CD8-positive, alpha-beta memory T cell (primary cell): Measurements from ENCODE around the gene FAM210B. TPM values are rescaled to one million over a fixed set of nuclear protein-coding genes. Genes with fewer than 3 reads are reported as not detected.
A peak's percentile ranks its signal among the peaks of the same experiment; 100 is the strongest.
"Not testable (repeated sequence)": the region's sequence is repeated elsewhere in the genome, so short reads cannot be mapped to it uniquely, and the experiment has no call there.

Experiments
- CTCF ChIA-PET: fragments of 350-600 bp; sonication (Branson Sonifier 250); formaldehyde crosslinking; loops from one replicate; lab custom pipeline; 2021; ENCODE audit warnings: antibody characterized with exemption; lab: Charles Lee
- POLR2A ChIA-PET: fragments of 350-600 bp; sonication (Branson Sonifier 250); formaldehyde crosslinking; loops from one replicate; lab custom pipeline; 2021; ENCODE audit warnings: antibody characterized with exemption; lab: Charles Lee
- DNase-seq, 5 donors: peaks; one replicate each; pipeline versions ENCODE4 v3.0.0 to v3.0.0-alpha.2; 2020 to 2022; ENCODE audit warnings: mixed read lengths in 1 of 5
- H3K27ac ChIP-seq: one replicate; pipeline ENCODE4 v1.7.0; 2013; ENCODE audit warnings: low read depth, mild to moderate bottlenecking, low read length, moderate library complexity
- H3K27me3 ChIP-seq: 2 replicates; pipeline ENCODE4 v1.7.0; 2013; ENCODE audit warnings: low read length, mild to moderate bottlenecking; ENCODE audit not compliant: insufficient read depth, poor library complexity, severe bottlenecking
- H3K36me3 ChIP-seq: 2 replicates; pipeline ENCODE4 v1.7.0; 2013; ENCODE audit warnings: mild to moderate bottlenecking, low read length, moderate library complexity; ENCODE audit not compliant: insufficient read depth
- H3K4me1 ChIP-seq: 2 replicates; pipeline ENCODE4 v1.7.0; 2013; ENCODE audit warnings: mild to moderate bottlenecking, low read length, moderate library complexity; ENCODE audit not compliant: insufficient read depth
- H3K4me3 ChIP-seq: 2 replicates; pipeline ENCODE4 v1.7.0; 2013; ENCODE audit warnings: mild to moderate bottlenecking, low read length
- H3K9me3 ChIP-seq: 2 replicates; pipeline ENCODE4 v1.7.0; 2013; ENCODE audit warnings: mild to moderate bottlenecking, low read length
- H3K27ac Mint-ChIP-seq, 8 donors: one replicate each; pipeline ENCODE4 v1.8.0; 2020 to 2021; ENCODE audit warnings: mixed read lengths in 8 of 8, mild to moderate bottlenecking in 6 of 8, inconsistent platforms in 3 of 8, moderate library complexity in 3 of 8
- H3K27me3 Mint-ChIP-seq, 2 donors: one replicate each; pipeline ENCODE4 v1.8.0; 2020 to 2021; ENCODE audit warnings: mixed read lengths in 2 of 2, mild to moderate bottlenecking in 1 of 2, moderate library complexity in 1 of 2
- H3K36me3 Mint-ChIP-seq, 3 donors: one replicate each; pipeline ENCODE4 v1.8.0; 2020 to 2021; ENCODE audit warnings: mixed read lengths in 3 of 3, inconsistent platforms in 1 of 3, mild to moderate bottlenecking in 1 of 3
- H3K4me1 Mint-ChIP-seq, 3 donors: one replicate each; pipeline ENCODE4 v1.8.0; 2020 to 2021; ENCODE audit warnings: mixed read lengths in 3 of 3, inconsistent platforms in 1 of 3, mild to moderate bottlenecking in 1 of 3
- H3K4me3 Mint-ChIP-seq, 7 donors: one replicate each; pipeline ENCODE4 v1.8.0; 2020 to 2021; ENCODE audit warnings: mixed read lengths in 7 of 7, mild to moderate bottlenecking in 6 of 7, moderate library complexity in 4 of 7, inconsistent platforms in 2 of 7
- H3K9me3 Mint-ChIP-seq, 5 donors: one replicate each; pipeline ENCODE4 v1.8.0; 2020 to 2022; ENCODE audit warnings: mixed read lengths in 5 of 5, mild to moderate bottlenecking in 3 of 5, moderate library complexity in 2 of 5, inconsistent platforms in 1 of 5
- polyA plus RNA-seq: library from polyadenylated mRNA; unstranded; fragments of 300-500 nt; fragmentation: Illumina TruSeq; gene quantifications from one replicate; pipeline ENCODE4 v1.2.3, GENCODE V29; 2021
- total RNA-seq, 2 experiments: library from RNA; stranded (reverse); gene quantifications; one replicate each; pipeline ENCODE4 v1.2.3, GENCODE V29; 2021

FAM210B gene
- total and polyA plus RNA-seq, 3 experiments from 2014 or later: 6.3 to 31.8 (median 6.7) TPM

DNA sequence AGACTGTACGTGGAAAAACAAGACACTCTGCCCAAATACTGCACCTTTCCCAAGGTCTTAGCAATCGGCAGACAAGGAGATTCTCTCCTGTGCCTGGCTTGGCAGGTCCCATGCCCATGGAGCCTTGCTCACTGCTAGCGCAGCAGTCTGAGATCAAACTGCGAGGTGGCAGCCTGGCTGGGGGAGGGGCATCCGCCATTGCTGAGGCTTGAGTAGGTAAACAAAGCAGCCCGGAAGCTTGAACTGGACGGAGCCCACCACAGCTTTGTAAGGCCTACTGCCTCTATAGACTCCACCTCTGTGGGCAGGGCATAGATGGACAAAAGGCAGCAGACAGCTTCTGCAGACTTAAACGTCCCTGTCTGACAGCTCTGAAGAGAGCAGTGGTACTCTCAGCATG lies 22.1 kb upstream of the FAM210B start:
- CTCF ChIA-PET: not testable (repeated sequence)

DNA sequence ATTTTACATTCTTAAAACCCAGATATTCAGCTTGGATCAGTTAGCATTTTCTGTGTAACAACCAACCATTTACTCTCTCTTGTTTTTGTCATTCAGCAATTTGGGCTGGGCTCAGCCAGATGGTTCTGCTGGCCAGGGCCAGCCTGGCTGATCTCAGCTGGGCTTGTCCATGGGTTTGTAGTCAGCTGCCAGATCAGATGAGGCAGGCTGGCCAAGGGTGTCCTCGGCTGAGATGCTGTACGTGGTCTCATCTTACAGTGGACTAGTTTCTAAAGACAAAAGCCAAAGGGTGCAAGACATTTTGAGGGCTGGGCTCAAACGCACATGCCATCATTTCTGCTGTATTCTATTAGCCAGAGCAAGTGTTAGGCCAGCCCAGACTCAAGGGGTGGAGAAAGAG lies 16.0 kb upstream of the FAM210B start:
- POLR2A ChIA-PET: no interaction called here
- peaks cover 7 to 13% (median 8%) of the 10 kb centered on the region in 3 donors for H3K4me1 Mint-ChIP-seq
- peak overlapping the region in 1 of 7 donors; percentile 5 for H3K4me3 Mint-ChIP-seq
- H3K4me1 ChIP-seq: no peaks in the 10 kb centered on the region
- H3K36me3 Mint-ChIP-seq: no peaks in the 10 kb centered on the region
- no peak overlapping the region for H3K27ac Mint-ChIP-seq
- peaks cover 45 to 79% of the 10 kb centered on the region in 2 donors for H3K27me3 Mint-ChIP-seq
- no peak for DNase-seq
- H3K4me3 ChIP-seq: no peak overlapping the region
- H3K27ac ChIP-seq: no peak overlapping the region
- H3K9me3 ChIP-seq: no peaks in the 10 kb centered on the region
- CTCF ChIA-PET: interaction anchor here (1.4 to 1.5 kb wide), 2 partner anchors 11 to 41 kb away, joined by 3 read pairs; no protein-coding TSS in a partner anchor
- H3K27me3 ChIP-seq: peaks cover 19% of the 10 kb centered on the region
- H3K9me3 Mint-ChIP-seq: no peaks in the 10 kb centered on the region
- H3K36me3 ChIP-seq: no peaks in the 10 kb centered on the region

More for the DNA sequence above, 22.1 kb upstream of the FAM210B start:
- H3K4me3 Mint-ChIP-seq, H3K36me3 Mint-ChIP-seq, H3K9me3 Mint-ChIP-seq, H3K27ac ChIP-seq, H3K9me3 ChIP-seq, H3K27ac Mint-ChIP-seq, H3K4me1 Mint-ChIP-seq, H3K4me3 ChIP-seq, H3K36me3 ChIP-seq, H3K27me3 ChIP-seq, POLR2A ChIA-PET, DNase-seq, H3K4me1 ChIP-seq: not testable (repeated sequence)
- H3K27me3 Mint-ChIP-seq: peaks cover 28 to 56% of the 10 kb centered on the region in 2 donors

DNA sequence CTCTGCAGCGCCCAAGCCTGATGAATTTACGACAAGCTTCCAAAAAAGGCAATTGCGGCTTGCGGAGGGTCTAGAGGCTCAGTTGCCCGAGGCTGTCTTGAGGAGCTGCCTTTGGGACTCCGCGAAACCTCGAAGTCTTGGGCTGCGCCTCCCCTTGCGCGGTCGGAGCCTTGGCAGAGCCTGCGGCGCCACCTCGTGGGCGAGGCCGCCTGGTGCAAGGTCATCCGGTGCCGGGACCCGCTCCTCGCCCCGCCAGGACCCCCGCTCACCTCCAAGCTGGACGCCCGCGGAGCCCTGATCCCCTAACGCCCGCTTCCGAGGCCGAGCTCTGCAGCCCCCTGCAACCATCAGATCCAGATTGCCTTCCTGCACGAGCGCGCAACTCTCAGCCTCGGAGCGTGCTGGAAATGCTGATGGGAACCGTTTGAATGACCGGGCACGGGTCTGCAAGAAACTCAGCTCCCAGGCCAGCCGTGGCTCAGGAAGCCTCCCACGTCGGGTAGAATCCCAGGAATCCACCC lies 14.9 kb upstream of the FAM210B start:
- H3K4me3 Mint-ChIP-seq: peak overlapping the region in 1 of 7 donors; percentile 38
- Histone ChIP-seq H3K27ac (no peak overlapping the region), H3K4me3 (no peak overlapping the region), H3K27me3 (peaks cover 19% of the 10 kb centered on the region), H3K4me1 (no peaks in the 10 kb centered on the region), H3K36me3 (no peaks in the 10 kb centered on the region), H3K9me3 (no peaks in the 10 kb centered on the region)
- H3K4me1 Mint-ChIP-seq: peaks cover 7 to 21% (median 8%) of the 10 kb centered on the region in 3 donors
- ChIA-PET POLR2A (no interaction called here), CTCF (interaction anchor here (1.5 kb wide), 1 partner anchor 40 kb away, joined by 3 read pairs; no protein-coding TSS in a partner anchor)
- no peaks in the 10 kb centered on the region for H3K9me3 Mint-ChIP-seq
- peaks cover 38 to 81% of the 10 kb centered on the region in 2 donors for H3K27me3 Mint-ChIP-seq
- peak in 1 of 5 donors; percentile 21 for DNase-seq
- H3K36me3 Mint-ChIP-seq: no peaks in the 10 kb centered on the region
- no peak overlapping the region for H3K27ac Mint-ChIP-seq

DNA sequence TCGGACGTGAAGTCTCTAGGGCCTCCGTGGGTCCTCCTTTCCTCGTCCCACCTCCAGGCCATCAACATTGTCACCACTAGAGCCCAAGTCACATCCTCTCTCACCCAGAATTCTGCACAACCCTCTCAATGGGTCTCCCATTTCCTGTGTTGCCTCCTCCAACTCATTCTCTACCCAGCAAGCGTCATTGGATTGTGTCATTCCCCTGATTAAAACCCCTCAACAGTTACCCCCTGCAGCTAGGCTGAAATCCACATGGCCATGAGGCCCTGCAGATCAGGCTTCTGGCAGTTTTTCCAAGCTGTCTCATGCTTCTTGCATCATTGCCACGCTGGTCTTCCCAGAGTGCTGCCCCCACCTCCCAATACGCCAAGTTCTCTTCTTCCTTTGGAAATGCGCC lies 12.9 kb upstream of the FAM210B start:
- Mint-ChIP-seq H3K4me3 (no peak overlapping the region), H3K36me3 (no peaks in the 10 kb centered on the region), H3K4me1 (peaks cover 7 to 21% (median 8%) of the 10 kb centered on the region in 3 donors), H3K27ac (no peak overlapping the region), H3K27me3 (peaks cover 36 to 67% of the 10 kb centered on the region in 2 donors), H3K9me3 (no peaks in the 10 kb centered on the region)
- Histone ChIP-seq H3K27ac (no peak overlapping the region), H3K36me3 (no peaks in the 10 kb centered on the region), H3K4me1 (no peaks in the 10 kb centered on the region), H3K9me3 (no peaks in the 10 kb centered on the region), H3K4me3 (no peak overlapping the region), H3K27me3 (peaks cover 19% of the 10 kb centered on the region)
- no peak for DNase-seq
- ChIA-PET CTCF (no interaction called here), POLR2A (no interaction called here)

DNA sequence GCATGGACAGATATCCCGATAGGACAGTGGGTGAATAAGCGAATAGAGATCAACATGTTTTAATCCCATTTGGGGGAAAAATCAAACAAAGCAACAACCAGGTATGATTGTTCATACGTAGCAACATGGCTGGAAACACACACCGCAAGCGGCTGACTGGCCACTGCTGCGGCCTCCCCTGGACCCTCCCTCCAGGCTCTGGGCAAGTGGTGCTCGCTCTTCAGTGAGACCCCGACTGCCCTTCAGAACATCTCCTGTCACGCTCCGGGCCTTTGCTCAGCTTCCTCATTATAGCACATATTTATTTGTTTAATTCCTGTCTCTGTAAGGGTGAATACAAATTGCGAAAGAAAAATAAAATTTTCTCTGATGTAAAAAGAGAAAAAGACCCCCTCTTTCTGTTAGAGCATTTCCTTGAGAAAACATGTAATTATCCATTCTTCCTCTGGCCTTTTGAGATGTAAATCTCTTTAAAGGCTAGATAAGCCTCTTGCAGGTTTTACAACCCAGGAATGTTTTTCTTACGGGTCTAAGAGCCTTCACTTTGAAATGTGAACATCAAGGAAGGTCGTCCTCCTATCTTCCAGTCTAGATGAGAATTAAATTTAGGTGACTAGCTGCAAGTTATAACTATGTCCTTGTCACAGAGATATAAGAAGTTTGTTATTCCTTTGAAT lies 11.0 kb upstream of the FAM210B start:
- H3K36me3 Mint-ChIP-seq: no peaks in the 10 kb centered on the region
- Histone ChIP-seq H3K4me3 (no peak overlapping the region), H3K4me1 (no peaks in the 10 kb centered on the region), H3K27me3 (peaks cover 16% of the 10 kb centered on the region), H3K36me3 (no peaks in the 10 kb centered on the region), H3K9me3 (no peaks in the 10 kb centered on the region), H3K27ac (no peak overlapping the region)
- H3K27me3 Mint-ChIP-seq: peaks cover 32 to 56% of the 10 kb centered on the region in 2 donors
- H3K4me1 Mint-ChIP-seq: peaks cover 7 to 21% (median 8%) of the 10 kb centered on the region in 3 donors
- no peak overlapping the region for H3K27ac Mint-ChIP-seq
- DNase-seq: no peak
- CTCF ChIA-PET: no interaction called here
- POLR2A ChIA-PET: no interaction called here
- H3K9me3 Mint-ChIP-seq: no peaks in the 10 kb centered on the region
- H3K4me3 Mint-ChIP-seq: no peak overlapping the region

DNA sequence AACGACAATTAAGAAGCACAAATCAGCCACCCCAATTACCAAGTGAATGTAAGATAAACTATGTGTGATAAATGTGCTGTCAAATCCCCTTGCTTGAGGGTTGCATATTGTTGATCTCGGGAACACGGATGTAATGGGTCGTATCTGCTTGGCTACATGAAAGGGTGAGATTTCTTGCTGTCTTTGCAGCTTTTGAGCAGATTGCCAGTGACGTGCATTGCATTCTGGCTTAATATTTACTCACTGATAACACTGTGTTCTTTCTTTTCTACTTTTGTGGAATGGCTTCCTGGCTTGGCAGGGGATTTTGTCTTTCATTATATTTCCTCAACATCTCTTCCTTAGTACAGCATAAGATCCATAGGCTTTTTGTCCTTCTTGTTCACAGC lies 10.5 kb upstream of the FAM210B start:
- no peak overlapping the region for H3K4me3 Mint-ChIP-seq
- no peaks in the 10 kb centered on the region for H3K36me3 ChIP-seq
- DNase-seq: no peak
- H3K27me3 ChIP-seq: peaks cover 10% of the 10 kb centered on the region
- peaks cover 7 to 19% (median 7%) of the 10 kb centered on the region in 3 donors for H3K4me1 Mint-ChIP-seq
- ChIA-PET POLR2A (interaction anchor here (0.5 to 0.7 kb wide), 2 partner anchors 32 to 103 kb away, joined by 3 to 4 read pairs; no protein-coding TSS in a partner anchor), CTCF (no interaction called here)
- H3K27ac Mint-ChIP-seq: no peak overlapping the region
- no peaks in the 10 kb centered on the region for H3K9me3 ChIP-seq
- no peak overlapping the region for H3K4me3 ChIP-seq
- H3K4me1 ChIP-seq: no peaks in the 10 kb centered on the region
- H3K27ac ChIP-seq: no peak overlapping the region
- H3K9me3 Mint-ChIP-seq: no peaks in the 10 kb centered on the region
- peaks cover 28 to 50% of the 10 kb centered on the region in 2 donors for H3K27me3 Mint-ChIP-seq
- no peaks in the 10 kb centered on the region for H3K36me3 Mint-ChIP-seq

DNA sequence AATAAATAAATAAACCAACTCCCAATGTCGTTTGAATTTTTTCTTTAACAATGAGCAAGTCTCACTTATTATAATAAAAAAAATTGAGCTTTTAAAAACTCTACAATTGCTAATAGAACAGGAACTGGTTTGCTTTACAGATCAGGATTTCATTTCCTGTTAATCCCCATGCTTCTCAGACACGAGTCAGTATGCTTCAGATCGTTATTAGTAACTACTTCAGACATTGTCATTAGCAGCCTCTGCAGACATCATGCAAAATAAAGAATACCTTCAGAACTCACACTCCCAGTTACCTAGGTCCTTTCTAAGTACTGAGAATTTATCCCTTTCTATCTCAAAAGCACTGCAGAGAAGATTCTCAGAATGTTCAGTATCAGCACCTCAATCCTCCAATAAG lies 10.0 kb upstream of the FAM210B start:
- Mint-ChIP-seq H3K36me3 (no peaks in the 10 kb centered on the region), H3K4me1 (peaks cover 3 to 14% (median 4%) of the 10 kb centered on the region in 3 donors), H3K27me3 (peaks cover 28 to 46% of the 10 kb centered on the region in 2 donors), H3K27ac (no peak overlapping the region), H3K9me3 (no peaks in the 10 kb centered on the region), H3K4me3 (no peak overlapping the region)
- ChIA-PET CTCF (no interaction called here), POLR2A (interaction anchor here (0.5 to 0.7 kb wide), 2 partner anchors 31 to 103 kb away, joined by 3 to 4 read pairs; no protein-coding TSS in a partner anchor)
- no peak overlapping the region for H3K27ac ChIP-seq
- H3K36me3 ChIP-seq: no peaks in the 10 kb centered on the region
- no peaks in the 10 kb centered on the region for H3K9me3 ChIP-seq
- H3K27me3 ChIP-seq: peaks cover 6% of the 10 kb centered on the region
- no peak overlapping the region for H3K4me3 ChIP-seq
- H3K4me1 ChIP-seq: no peaks in the 10 kb centered on the region
- no peak for DNase-seq

DNA sequence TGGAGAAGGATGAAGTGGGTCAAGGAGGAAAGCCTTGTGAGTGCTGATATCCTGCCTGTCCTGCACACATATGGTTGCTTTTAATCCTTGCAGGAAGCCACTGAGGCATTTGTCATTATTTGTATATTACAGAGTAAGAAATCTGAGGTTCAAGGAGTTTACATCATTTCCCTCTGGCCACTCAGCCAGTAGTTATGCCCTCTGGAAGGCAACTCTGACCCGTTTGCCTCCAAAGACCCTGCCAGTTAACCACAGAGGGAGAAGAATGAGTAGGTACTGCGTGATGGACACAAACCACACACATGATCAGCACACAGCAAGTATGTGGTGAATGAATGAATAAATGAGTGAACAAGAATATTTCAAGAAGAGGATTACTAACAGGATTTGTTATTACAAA lies 7.9 kb upstream of the FAM210B start:
- H3K27me3 Mint-ChIP-seq: peaks cover 15 to 28% of the 10 kb centered on the region in 2 donors
- Histone ChIP-seq H3K36me3 (no peaks in the 10 kb centered on the region), H3K4me3 (no peak overlapping the region), H3K9me3 (no peaks in the 10 kb centered on the region), H3K4me1 (no peaks in the 10 kb centered on the region), H3K27me3 (no peaks in the 10 kb centered on the region), H3K27ac (no peak overlapping the region)
- no peak overlapping the region for H3K27ac Mint-ChIP-seq
- ChIA-PET POLR2A (no interaction called here), CTCF (no interaction called here)
- H3K36me3 Mint-ChIP-seq: no peaks in the 10 kb centered on the region
- H3K4me3 Mint-ChIP-seq: peak overlapping the region in 1 of 7 donors; percentile 22
- DNase-seq: no peak
- H3K4me1 Mint-ChIP-seq: peaks cover 0 to 8% (median 0%) of the 10 kb centered on the region in 3 donors
- H3K9me3 Mint-ChIP-seq: no peaks in the 10 kb centered on the region
